Trophoblast cell (in vitro differentiated cells and primary cell): ENCODE measurements around the gene UBE2S.
A peak's percentile ranks its signal among the peaks of the same experiment; 100 is the strongest.

Experiments used
- DNase-seq, 2 donors: peaks; one replicate each; pipeline ENCODE4 v3.0.0-alpha.2; 2016
- H2AFZ ChIP-seq: 2 replicates; pipeline ENCODE4 v1.6.1; 2013; ENCODE audit warnings: low read length, moderate library complexity, mild to moderate bottlenecking; ENCODE audit not compliant: insufficient read depth, poor library complexity
- H2AK5ac ChIP-seq: 2 replicates; pipeline ENCODE4 v1.6.1; 2013; ENCODE audit warnings: mild to moderate bottlenecking, low read length
- H2BK120ac ChIP-seq: 2 replicates; pipeline ENCODE4 v1.6.1; 2013; ENCODE audit warnings: low read length, mild to moderate bottlenecking, moderate library complexity; ENCODE audit not compliant: insufficient read depth, poor library complexity
- H2BK12ac ChIP-seq: 2 replicates; pipeline ENCODE4 v1.6.1; 2013; ENCODE audit warnings: mild to moderate bottlenecking, low read length, moderate library complexity
- H2BK5ac ChIP-seq: 2 replicates; pipeline ENCODE4 v1.6.1; 2013; ENCODE audit warnings: low read length, low read depth, moderate library complexity, mild to moderate bottlenecking; ENCODE audit not compliant: poor library complexity
- H3K14ac ChIP-seq: 2 replicates; pipeline ENCODE4 v1.6.1; 2013; ENCODE audit warnings: mild to moderate bottlenecking, low read length
- H3K18ac ChIP-seq: 2 replicates; pipeline ENCODE4 v1.6.1; 2013; ENCODE audit warnings: mild to moderate bottlenecking, low read length
- H3K23ac ChIP-seq: 2 replicates; pipeline ENCODE4 v1.6.1; 2013; ENCODE audit warnings: low read length
- H3K27ac ChIP-seq: 2 replicates; pipeline ENCODE4 v1.5.1; 2013; ENCODE audit warnings: low read depth, mild to moderate bottlenecking, inconsistent platforms, low read length, moderate library complexity
- H3K27me3 ChIP-seq: 2 replicates; pipeline ENCODE4 v1.6.1; 2013; ENCODE audit warnings: inconsistent platforms, mild to moderate bottlenecking, low read length, moderate library complexity; ENCODE audit not compliant: insufficient read depth
- H3K36me3 ChIP-seq, 2 experiments: 1 replicate in 1 of 2; 2 replicates in 1 of 2; pipeline ENCODE4 v1.6.1; 2013; ENCODE audit warnings: low read length in 2 of 2, mild to moderate bottlenecking in 2 of 2, moderate library complexity in 1 of 2; ENCODE audit not compliant: insufficient read depth in 2 of 2, control insufficient read depth in 1 of 2
- H3K4ac ChIP-seq: 2 replicates; pipeline ENCODE4 v1.6.1; 2013; ENCODE audit warnings: low read depth, mild to moderate bottlenecking, low read length, moderate library complexity
- H3K4me1 ChIP-seq, 2 experiments: 1 replicate in 1 of 2; 2 replicates in 1 of 2; pipeline ENCODE4 v1.6.1; 2013; ENCODE audit warnings: low read length in 2 of 2, mild to moderate bottlenecking in 2 of 2, moderate library complexity in 1 of 2; ENCODE audit not compliant: insufficient read depth in 2 of 2, control insufficient read depth in 1 of 2
- H3K4me2 ChIP-seq: 2 replicates; pipeline ENCODE4 v1.6.1; 2013; ENCODE audit warnings: inconsistent platforms, mild to moderate bottlenecking, low read length, moderate library complexity
- H3K4me3 ChIP-seq: 2 replicates; pipeline ENCODE4 v1.5.1; 2013; ENCODE audit warnings: mild to moderate bottlenecking, low read depth, low read length, inconsistent platforms
- H3K79me1 ChIP-seq: one replicate; pipeline ENCODE4 v1.6.1; 2013; ENCODE audit warnings: low read length
- H3K79me2 ChIP-seq: 2 replicates; pipeline ENCODE4 v1.6.1; 2013; ENCODE audit warnings: low read length, mild to moderate bottlenecking; ENCODE audit not compliant: control insufficient read depth, insufficient read depth, poor library complexity
- H3K9ac ChIP-seq: 2 replicates; pipeline ENCODE4 v1.6.1; 2013; ENCODE audit warnings: mild to moderate bottlenecking, low read length
- H3K9me3 ChIP-seq: 2 replicates; pipeline ENCODE4 v1.6.1; 2013; ENCODE audit warnings: low read depth, mild to moderate bottlenecking, control low read depth, inconsistent platforms, low read length; ENCODE audit not compliant: insufficient read depth
- H4K12ac ChIP-seq: 2 replicates; pipeline ENCODE4 v1.6.1; 2013; ENCODE audit warnings: low read depth, mild to moderate bottlenecking, low read length, moderate library complexity
- H4K8ac ChIP-seq: 2 replicates; pipeline ENCODE4 v1.6.1; 2013; ENCODE audit warnings: low read depth, mild to moderate bottlenecking, low read length, moderate library complexity
- H4K91ac ChIP-seq: one replicate; pipeline ENCODE4 v1.6.1; 2013; ENCODE audit warnings: low read depth, mild to moderate bottlenecking, low read length, moderate library complexity
- WGBS: extraction: QIAGEN DNeasy Blood & Tissue Kit; methylation state at CpG from one replicate; pipeline ENCODE4 v1.1.7; 2013; ENCODE audit warnings: missing lambda C conversion rate; ENCODE audit not compliant: insufficient read length, insufficient coverage; ENCODE audit errors: extremely low coverage; 5-methylcytosine and 5-hydroxymethylcytosine counted together

The UBE2S gene

GRCh38 chr19:55383279-55384130, 24.1 kb downstream of the UBE2S start:
- peak overlapping the region; percentile 67 for H2BK12ac ChIP-seq
- H3K4me1 ChIP-seq = peaks cover 33% of the 10 kb centered on the region in 2 experiments
- peak overlapping the region; percentile 54 for H3K9ac ChIP-seq
- H3K18ac ChIP-seq = peak overlapping the region; percentile 71
- peak overlapping the region; percentile 87 for H4K12ac ChIP-seq
- H2BK5ac ChIP-seq = no peak overlapping the region
- peaks cover 16% of the 10 kb centered on the region for H3K79me1 ChIP-seq
- no peaks in the 10 kb centered on the region for H3K9me3 ChIP-seq
- H3K4me2 ChIP-seq = peak overlapping the region; percentile 91
- peak overlapping the region; percentile 90 for H2AFZ ChIP-seq
- no peak overlapping the region for H3K23ac ChIP-seq
- DNase-seq = peak; percentile 57 to 71
- peak overlapping the region; percentile 49 for H3K4ac ChIP-seq
- H3K4me3 ChIP-seq = peak overlapping the region; percentile 72
- H3K27ac ChIP-seq = peak overlapping the region; percentile 43
- H2AK5ac ChIP-seq = peak overlapping the region; percentile 22
- peaks cover 21 to 23% of the 10 kb centered on the region in 2 experiments for H3K36me3 ChIP-seq
- H3K14ac ChIP-seq = peak overlapping the region; percentile 88
- no peak overlapping the region for H2BK120ac ChIP-seq
- H3K79me2 ChIP-seq = peaks cover 28% of the 10 kb centered on the region
- peak overlapping the region; percentile 92 for H4K8ac ChIP-seq
- H4K91ac ChIP-seq = peak overlapping the region; percentile 86
- WGBS = no CpG with 5 or more reads among the region's 88 CpGs
- H3K27me3 ChIP-seq = no peaks in the 10 kb centered on the region

DNA sequence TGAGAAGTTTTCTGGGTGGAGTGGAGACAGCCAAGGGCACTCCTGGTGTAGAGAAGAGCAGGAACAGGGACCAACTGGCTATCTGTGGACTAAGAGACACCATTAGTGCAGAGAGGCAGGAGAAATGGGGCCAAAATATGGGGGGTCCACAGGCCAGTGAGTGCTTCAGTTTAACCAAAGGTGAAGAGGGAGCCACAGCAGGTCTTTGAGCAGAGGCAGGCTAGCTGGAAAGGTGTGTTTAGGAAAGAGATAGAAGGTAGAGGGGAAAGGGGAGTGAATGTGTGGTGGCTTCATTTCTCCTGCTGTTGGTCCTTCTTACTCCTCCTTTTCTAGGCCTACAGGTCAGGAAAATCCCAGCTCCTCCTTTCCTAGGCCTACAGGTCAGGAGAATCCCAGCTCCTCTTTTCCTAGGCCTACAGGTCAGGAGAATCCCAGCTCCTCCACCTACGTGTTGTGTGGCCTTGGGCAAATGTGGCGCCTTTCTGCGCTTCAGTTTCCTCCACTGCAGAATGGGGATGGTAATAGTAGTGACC, 25.0 kb downstream of the UBE2S start:
- Histone ChIP-seq H3K4me3 (no peak overlapping the region), H2BK12ac (no peak overlapping the region), H3K27me3 (no peaks in the 10 kb centered on the region), H3K18ac (no peak overlapping the region), H3K9ac (no peak overlapping the region), H3K4ac (no peak overlapping the region), H4K8ac (no peak overlapping the region), H3K4me2 (no peak overlapping the region), H2BK120ac (no peak overlapping the region), H3K79me1 (peaks cover 16% of the 10 kb centered on the region), H3K9me3 (no peaks in the 10 kb centered on the region), H4K91ac (no peak overlapping the region), H2AFZ (no peak overlapping the region), H3K27ac (no peak overlapping the region), H2AK5ac (peak overlapping the region; percentile 22), H3K4me1 (peaks cover 23 to 25% of the 10 kb centered on the region in 2 experiments), H3K23ac (no peak overlapping the region), H3K14ac (no peak overlapping the region), H2BK5ac (no peak overlapping the region), H4K12ac (no peak overlapping the region), H3K36me3 (peaks cover 12 to 13% of the 10 kb centered on the region in 2 experiments), H3K79me2 (peaks cover 19% of the 10 kb centered on the region)
- WGBS = no CpG with 5 or more reads among the region's 3 CpGs
- no peak for DNase-seq

- Histone ChIP-seq H3K23ac (no peak overlapping the region), H3K4me3 (no peak overlapping the region), H4K12ac (no peak overlapping the region), H3K36me3 (peaks cover 6 to 8% of the 10 kb centered on the region in 2 experiments), H4K91ac (no peak overlapping the region), H2BK12ac (no peak overlapping the region), H2AFZ (no peak overlapping the region), H3K27ac (no peak overlapping the region), H3K9me3 (no peaks in the 10 kb centered on the region), H3K27me3 (no peaks in the 10 kb centered on the region), H3K14ac (no peak overlapping the region), H3K4ac (no peak overlapping the region), H3K9ac (no peak overlapping the region), H4K8ac (no peak overlapping the region), H3K4me1 (peaks cover 20 to 22% of the 10 kb centered on the region in 2 experiments), H3K79me2 (peaks cover 16% of the 10 kb centered on the region), H2BK120ac (no peak overlapping the region), H3K79me1 (peaks cover 16% of the 10 kb centered on the region), H2BK5ac (no peak overlapping the region), H3K4me2 (no peak overlapping the region), H2AK5ac (no peak overlapping the region), H3K18ac (no peak overlapping the region)
- no peak for DNase-seq
- 100% methylated on average over 3 of the region's 5 CpGs for whole genome bisulfite sequencing
Measured at GRCh38 chr19:55382013-55382412, 25.6 kb downstream of the UBE2S start.

DNA sequence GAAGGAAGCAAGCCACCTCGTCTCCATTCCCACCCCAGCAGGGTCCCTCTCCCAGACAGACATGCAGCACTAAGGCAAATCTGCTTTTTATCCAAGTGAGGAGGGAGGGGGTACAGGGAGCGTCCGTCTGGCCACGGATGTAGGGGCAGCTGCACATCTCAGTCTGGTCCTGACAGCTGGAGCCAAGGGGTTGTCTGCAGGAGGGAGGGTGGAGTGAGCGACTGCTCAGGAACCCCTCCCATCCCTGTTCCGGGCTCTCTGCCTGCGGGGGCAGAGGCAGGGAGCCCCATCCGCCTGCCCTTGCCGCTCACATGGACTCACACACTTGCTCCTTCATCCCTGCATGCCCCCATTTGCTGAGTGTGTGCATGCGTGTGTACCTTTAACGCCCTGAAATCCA, 28.4 kb downstream of the UBE2S start:
- H4K12ac ChIP-seq = no peak overlapping the region
- no CpG with 5 or more reads among the region's 11 CpGs for WGBS
- H2AK5ac ChIP-seq = no peak overlapping the region
- H3K23ac ChIP-seq = no peak overlapping the region
- no peak overlapping the region for H4K91ac ChIP-seq
- H2BK120ac ChIP-seq = no peak overlapping the region
- no peak overlapping the region for H3K4me2 ChIP-seq
- no peaks in the 10 kb centered on the region for H3K36me3 ChIP-seq
- H2BK12ac ChIP-seq = no peak overlapping the region
- no peak overlapping the region for H2AFZ ChIP-seq
- H2BK5ac ChIP-seq = no peak overlapping the region
- no peak for DNase-seq
- no peaks in the 10 kb centered on the region for H3K27me3 ChIP-seq
- H3K9ac ChIP-seq = no peak overlapping the region
- H3K14ac ChIP-seq = no peak overlapping the region
- peaks cover 6% of the 10 kb centered on the region for H3K79me1 ChIP-seq
- H3K18ac ChIP-seq = no peak overlapping the region
- H3K27ac ChIP-seq = no peak overlapping the region
- no peaks in the 10 kb centered on the region for H3K9me3 ChIP-seq
- peaks cover 4% of the 10 kb centered on the region for H3K79me2 ChIP-seq
- H3K4me1 ChIP-seq = peaks cover 19 to 22% of the 10 kb centered on the region in 2 experiments
- H4K8ac ChIP-seq = no peak overlapping the region
- no peak overlapping the region for H3K4ac ChIP-seq
- no peak overlapping the region for H3K4me3 ChIP-seq
